Uterus (tissue), 4 donors: ENCODE data around the gene SLC2A5. TPM values are rescaled to one million over a fixed set of nuclear protein-coding genes. Genes with fewer than 3 reads are reported as not detected.

ENCODE experiments used
- DNase-seq, 2 donors: peaks; one replicate each; pipeline ENCODE4 v3.0.0-alpha.2; 2019 to 2020
- H3K27ac ChIP-seq, 2 donors: fragments of 200-600 bp; sonication (generic); 1 replicate in 1 of 2; 2 replicates in 1 of 2; pipeline ENCODE4 v1.5.1; 2016 to 2018
- H3K27me3 ChIP-seq, 2 donors: fragments of 200-600 bp; sonication (generic); one replicate each; pipeline ENCODE4 v1.5.1; 2018 to 2019; ENCODE audit warnings: control low read depth in 1 of 2
- H3K36me3 ChIP-seq, 2 donors: fragments of 200-600 bp; sonication (generic); one replicate each; pipeline ENCODE4 v1.5.1; 2019; ENCODE audit warnings: control low read depth in 1 of 2
- H3K4me1 ChIP-seq, 2 donors: fragments of 200-600 bp; sonication (generic); one replicate each; pipeline ENCODE4 v1.5.1; 2018 to 2019; ENCODE audit warnings: control low read depth in 1 of 2
- H3K4me3 ChIP-seq, 2 donors: fragments of 200-600 bp; sonication (generic); 1 replicate in 1 of 2; 2 replicates in 1 of 2; pipeline ENCODE4 v1.5.1; 2018 to 2019; ENCODE audit warnings: mild to moderate bottlenecking in 1 of 2
- H3K9me3 ChIP-seq, 2 donors: fragments of 200-600 bp; sonication (generic); one replicate each; pipeline ENCODE4 v1.5.1; 2019; ENCODE audit warnings: control low read depth in 1 of 2
- CTCF ChIP-seq, 4 experiments: fragments of 200-600 bp in 2 of 4; fragments of 450-650 bp in 2 of 4; sonication (generic) in 2 of 4; IDR thresholded peaks; one replicate each; pipeline ENCODE4 v1.5.1; 2016 to 2019; ENCODE audit warnings: antibody characterized with exemption in 4 of 4, mild to moderate bottlenecking in 2 of 4, moderate library complexity in 1 of 4
- POLR2A ChIP-seq, 2 donors: fragments of 450-650 bp; IDR thresholded peaks; one replicate each; pipeline ENCODE4 v1.6.1; 2016; ENCODE audit warnings: antibody characterized with exemption in 2 of 2, mild to moderate bottlenecking in 1 of 2, moderate library complexity in 1 of 2
- intact Hi-C: fragments of 100-400 bp; cut with DNase I; formaldehyde crosslinking; loops from one replicate; pipeline ENCODE4 v1.15.1; 2023; ENCODE audit warnings: low total_unique reads
- total RNA-seq, 4 donors: library from RNA; depleted of rRNA in 3 of 4; stranded (reverse); fragments of >200 nt in 3 of 4; gene quantifications; one replicate each; pipeline versions ENCODE4 v1.1.0 to v1.2.4, GENCODE V29; 2014 to 2023
- donor health status: DM: yes; HTN: yes; CAD: no.

Gene SLC2A5
- total RNA-seq, 4 donors from 2014 or later, result 1.1 to 2.4 TPM; not detected in 2

DNA sequence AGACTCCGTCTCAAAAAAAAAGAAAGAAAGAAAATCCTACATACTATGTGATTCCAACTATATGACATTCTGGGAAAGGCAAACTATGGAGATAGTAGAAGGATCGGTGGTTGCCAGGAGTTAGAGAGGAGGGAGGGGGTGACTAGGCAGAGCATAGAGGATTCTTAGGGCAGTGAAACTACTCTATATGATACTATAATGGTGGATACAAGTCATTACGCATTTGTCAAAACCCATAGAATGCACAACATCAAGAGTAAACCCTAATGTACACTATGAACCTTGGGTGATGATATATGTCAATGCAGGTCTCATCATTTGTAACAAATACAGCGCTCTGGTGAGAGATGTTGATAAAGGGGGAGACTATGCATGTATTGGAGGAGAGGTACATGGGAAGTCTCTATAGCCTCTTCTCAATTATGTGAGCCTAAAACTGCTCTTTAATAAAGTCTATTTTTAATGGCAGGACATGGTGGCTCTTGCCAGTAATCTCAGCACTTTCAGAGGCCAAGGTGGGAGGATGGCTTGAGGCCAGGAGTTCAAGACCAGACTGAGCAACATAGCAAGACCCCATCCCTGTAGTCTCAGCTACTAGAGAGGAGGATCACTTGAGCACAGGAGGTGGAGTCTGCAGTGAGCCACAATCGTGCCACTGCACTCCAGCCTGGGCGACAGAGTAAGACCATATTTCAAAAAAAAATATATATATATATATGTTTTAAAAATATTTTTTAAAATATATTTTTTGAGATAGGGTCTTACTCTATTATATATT lies 17.0 kb downstream of the SLC2A5 start:
- TF ChIP-seq POLR2A (IDR thresholded peaks at IDR 0.05) (no peak), CTCF (IDR thresholded peaks at IDR 0.05) (no peak)
- Histone ChIP-seq H3K27ac (no peak overlapping the region), H3K4me3 (no peak overlapping the region), H3K9me3 (no peaks in the 10 kb centered on the region), H3K4me1 (no peaks in the 10 kb centered on the region), H3K27me3 (no peaks in the 10 kb centered on the region), H3K36me3 (no peaks in the 10 kb centered on the region)
- intact Hi-C loops, result no loop called here
- DNase-seq, result no peak

DNA sequence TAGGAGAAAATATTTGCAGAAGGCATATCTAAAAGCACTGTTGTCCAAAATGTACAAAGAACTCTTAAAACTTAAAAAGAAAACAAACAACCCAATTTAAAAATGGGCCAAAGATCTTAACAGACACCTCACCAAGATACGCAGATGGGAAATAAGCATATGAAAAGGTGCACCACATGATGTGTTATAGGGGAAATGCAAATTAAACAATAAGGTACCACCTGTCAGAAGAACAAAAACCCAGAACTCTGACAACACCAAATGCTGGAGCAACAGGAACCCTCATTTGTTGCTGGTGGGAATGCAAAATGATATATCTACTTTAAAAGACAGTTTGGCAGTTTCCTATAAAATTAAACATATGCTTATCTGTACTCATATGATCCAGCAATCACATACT lies 18.1 kb downstream of the SLC2A5 start:
- Histone ChIP-seq H3K27me3 (no peaks in the 10 kb centered on the region), H3K9me3 (no peaks in the 10 kb centered on the region), H3K4me3 (no peak overlapping the region), H3K36me3 (no peaks in the 10 kb centered on the region), H3K4me1 (no peaks in the 10 kb centered on the region), H3K27ac (no peak overlapping the region)
- no peak for DNase-seq
- TF ChIP-seq POLR2A (IDR thresholded peaks at IDR 0.05), result no peak
- TF ChIP-seq CTCF (IDR thresholded peaks at IDR 0.05), result no peak
- intact Hi-C loops, result no loop called here

DNA sequence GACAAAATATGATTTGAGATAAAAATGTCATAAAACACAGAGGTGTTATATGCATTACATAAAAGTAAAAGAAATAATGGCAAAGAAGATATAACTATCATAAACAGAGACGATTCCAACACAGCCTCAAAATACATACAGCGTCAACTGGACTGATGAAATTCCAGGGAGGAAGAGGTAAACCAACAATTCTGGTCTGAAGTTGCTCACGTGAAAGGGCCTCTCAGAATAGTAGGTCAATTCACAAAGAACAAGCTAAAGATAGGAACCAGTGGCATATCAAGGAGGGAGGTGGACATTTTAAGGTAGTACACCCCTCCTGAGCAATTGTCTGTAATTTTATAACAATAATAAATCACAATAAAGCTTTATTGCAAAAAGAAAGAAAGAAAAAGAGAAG lies 18.6 kb downstream of the SLC2A5 start:
- no peak overlapping the region for H3K4me3 ChIP-seq
- H3K9me3 ChIP-seq, result no peaks in the 10 kb centered on the region
- no peak for TF ChIP-seq CTCF (IDR thresholded peaks at IDR 0.05)
- TF ChIP-seq POLR2A (IDR thresholded peaks at IDR 0.05), result no peak
- H3K36me3 ChIP-seq, result no peaks in the 10 kb centered on the region
- no peak for DNase-seq
- H3K4me1 ChIP-seq, result no peaks in the 10 kb centered on the region
- intact Hi-C loops, result no loop called here
- no peaks in the 10 kb centered on the region for H3K27me3 ChIP-seq
- H3K27ac ChIP-seq, result no peak overlapping the region

DNA sequence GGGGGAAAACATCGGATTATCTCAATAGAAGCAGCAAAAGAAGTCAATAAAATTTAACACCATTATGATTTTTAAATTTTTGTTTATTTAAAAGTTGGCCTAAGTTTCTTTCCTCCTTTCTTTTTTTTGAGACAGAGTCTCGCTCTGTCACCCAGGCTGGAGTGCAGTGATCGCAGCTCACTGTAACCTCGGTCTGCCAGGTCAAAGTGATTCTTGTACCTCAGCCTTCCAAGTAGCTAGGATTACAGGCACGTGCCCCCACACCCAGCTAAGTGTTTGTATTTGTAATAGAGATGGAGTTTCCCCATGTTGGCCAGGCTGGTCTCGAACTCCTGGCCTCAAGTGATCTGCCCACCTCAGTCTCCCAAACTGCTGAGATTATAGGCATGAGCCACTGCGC lies 20.9 kb downstream of the SLC2A5 start:
- Histone ChIP-seq H3K4me3 (no peak overlapping the region), H3K36me3 (no peaks in the 10 kb centered on the region), H3K27me3 (no peaks in the 10 kb centered on the region), H3K27ac (no peak overlapping the region), H3K9me3 (no peaks in the 10 kb centered on the region), H3K4me1 (no peaks in the 10 kb centered on the region)
- intact Hi-C loops, result no loop called here
- TF ChIP-seq CTCF (IDR thresholded peaks at IDR 0.05) (no peak), POLR2A (IDR thresholded peaks at IDR 0.05) (no peak)
- DNase-seq, result no peak

GRCh38 chr1:9047019-9047418 lies 22.4 kb downstream of the SLC2A5 start:
- H3K27ac ChIP-seq, result no peak overlapping the region
- intact Hi-C loops, result no loop called here
- no peaks in the 10 kb centered on the region for H3K27me3 ChIP-seq
- H3K4me3 ChIP-seq, result no peak overlapping the region
- no peaks in the 10 kb centered on the region for H3K36me3 ChIP-seq
- TF ChIP-seq CTCF (IDR thresholded peaks at IDR 0.05) (no peak), POLR2A (IDR thresholded peaks at IDR 0.05) (no peak)
- DNase-seq, result no peak
- no peaks in the 10 kb centered on the region for H3K4me1 ChIP-seq
- H3K9me3 ChIP-seq, result no peaks in the 10 kb centered on the region
